HG03520 (cell line): Measurements from ENCODE around the gene TRIM52.

ENCODE experiments used
- ATAC-seq: cut with Tn5 transposase; IDR thresholded peaks from one replicate; pipeline ENCODE4 v1.9.1; 2021; ENCODE audit warnings: mild to moderate bottlenecking, moderate library complexity; ENCODE audit not compliant: unreplicated experiment

Gene TRIM52

GRCh38 chr5:181234455-181235306 lies 26.3 kb downstream of the TRIM52 start:
- no peak for ATAC-seq

- ATAC-seq: no peak
Observed at GRCh38 chr5:181233801-181234454, 27.0 kb downstream of the TRIM52 start.

GRCh38 chr5:181233088-181233800 lies 27.7 kb downstream of the TRIM52 start:
- no peak for ATAC-seq

- no peak for ATAC-seq
Observed at GRCh38 chr5:181232593-181232992, 28.4 kb downstream of the TRIM52 start.

- ATAC-seq: no peak
Observed at GRCh38 chr5:181231432-181231831, 29.5 kb downstream of the TRIM52 start.

- ATAC-seq: no peak
Observed at GRCh38 chr5:181230551-181230950, 30.4 kb downstream of the TRIM52 start.

GRCh38 chr5:181229996-181230395 lies 30.9 kb downstream of the TRIM52 start:
- ATAC-seq: no peak

GRCh38 chr5:181224390-181225229 lies 36.3 kb downstream of the TRIM52 start:
- no peak for ATAC-seq

- ATAC-seq: no peak
Observed at GRCh38 chr5:181223729-181224389, 37.1 kb downstream of the TRIM52 start.

- peak; percentile 49 for ATAC-seq
Observed at GRCh38 chr5:181223058-181223728, 37.8 kb downstream of the TRIM52 start, which contains the start of gene TRIM41. TRIM41 (plus strand) TSS chr5:181223281; CDS start chr5:181224000, 719 bp downstream.

- ATAC-seq: no peak
Observed at GRCh38 chr5:181222630-181223057, 38.3 kb downstream of the TRIM52 start.

GRCh38 chr5:181221792-181222629 lies 38.9 kb downstream of the TRIM52 start:
- ATAC-seq: peak; percentile 22

- ATAC-seq: no peak
Observed at GRCh38 chr5:181221105-181221791, 39.7 kb downstream of the TRIM52 start.

- no peak for ATAC-seq
Observed at GRCh38 chr5:181220178-181220515, 40.8 kb downstream of the TRIM52 start.

GRCh38 chr5:181219262-181220177 lies 41.4 kb downstream of the TRIM52 start:
- no peak for ATAC-seq

GRCh38 chr5:181218795-181219124 lies 42.2 kb downstream of the TRIM52 start:
- ATAC-seq: no peak

GRCh38 chr5:181217803-181218062 lies 43.2 kb downstream of the TRIM52 start:
- no peak for ATAC-seq
